Adrenal gland (tissue), 5 donors: ENCODE measurements around the gene WNT5B.

Experiments used
- CTCF ChIP-seq, 6 experiments: fragments of 450-650 bp in 4 of 6; fragments of 200-600 bp in 2 of 6; sonication (generic) in 1 of 6; IDR thresholded peaks; 1 replicate in 5 of 6; 2 replicates in 1 of 6; pipeline versions ENCODE4 v1.5.1 to v1.8.0; 2016 to 2021; ENCODE audit warnings: antibody characterized with exemption in 6 of 6, mild to moderate bottlenecking in 2 of 6, moderate library complexity in 1 of 6
- POLR2A ChIP-seq, 2 donors: fragments of 450-650 bp; IDR thresholded peaks; one replicate each; pipeline ENCODE4 v1.6.1; 2017; ENCODE audit warnings: antibody characterized with exemption in 2 of 2, mild to moderate bottlenecking in 2 of 2, moderate library complexity in 1 of 2
- donor health status: DM: no; HTN: no; CAD: no.

GRCh38 chr12:1614360-1614759, 14.7 kb upstream of the WNT5B start:
- TF ChIP-seq POLR2A (IDR thresholded peaks at IDR 0.05): no peak
- TF ChIP-seq CTCF (IDR thresholded peaks at IDR 0.05): no peak
